ENCODE measurements around the gene USP25.

Gene USP25

GRCh38 chr21:15826908-15827601 lies 97.3 kb downstream of the USP25 start:
- no peaks in the 10 kb centered on the region for H3K4me1 ChIP-seq
- H3K27ac ChIP-seq, result peak overlapping the region in 1 of 2 donors; percentile 18
- H3K36me3 ChIP-seq, result peaks cover 5 to 21% (median 16%) of the 10 kb centered on the region in 3 donors
- no peaks in the 10 kb centered on the region for H3K9me3 ChIP-seq
- DNase-seq, result no peak
- intact Hi-C loops (cut with DNase I; ENCODE audit: low total_unique reads), result no loop called here
- TF ChIP-seq, protein P1, sequence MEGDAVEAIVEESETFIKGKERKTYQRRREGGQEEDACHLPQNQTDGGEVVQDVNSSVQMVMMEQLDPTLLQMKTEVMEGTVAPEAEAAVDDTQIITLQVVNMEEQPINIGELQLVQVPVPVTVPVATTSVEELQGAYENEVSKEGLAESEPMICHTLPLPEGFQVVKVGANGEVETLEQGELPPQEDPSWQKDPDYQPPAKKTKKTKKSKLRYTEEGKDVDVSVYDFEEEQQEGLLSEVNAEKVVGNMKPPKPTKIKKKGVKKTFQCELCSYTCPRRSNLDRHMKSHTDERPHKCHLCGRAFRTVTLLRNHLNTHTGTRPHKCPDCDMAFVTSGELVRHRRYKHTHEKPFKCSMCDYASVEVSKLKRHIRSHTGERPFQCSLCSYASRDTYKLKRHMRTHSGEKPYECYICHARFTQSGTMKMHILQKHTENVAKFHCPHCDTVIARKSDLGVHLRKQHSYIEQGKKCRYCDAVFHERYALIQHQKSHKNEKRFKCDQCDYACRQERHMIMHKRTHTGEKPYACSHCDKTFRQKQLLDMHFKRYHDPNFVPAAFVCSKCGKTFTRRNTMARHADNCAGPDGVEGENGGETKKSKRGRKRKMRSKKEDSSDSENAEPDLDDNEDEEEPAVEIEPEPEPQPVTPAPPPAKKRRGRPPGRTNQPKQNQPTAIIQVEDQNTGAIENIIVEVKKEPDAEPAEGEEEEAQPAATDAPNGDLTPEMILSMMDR (IDR thresholded peaks at IDR 0.05), result no peak
- no peaks in the 10 kb centered on the region for H3K27me3 ChIP-seq
- H3K4me3 ChIP-seq, result no peak overlapping the region

- TF ChIP-seq, protein P1 (IDR thresholded peaks at IDR 0.05), result no peak
- Histone ChIP-seq H3K9me3 (no peaks in the 10 kb centered on the region), H3K27me3 (no peaks in the 10 kb centered on the region), H3K36me3 (peaks cover 21 to 30% (median 28%) of the 10 kb centered on the region in 3 donors), H3K4me3 (no peak overlapping the region), H3K4me1 (no peaks in the 10 kb centered on the region), H3K27ac (no peak overlapping the region)
- DNase-seq, result no peak
- intact Hi-C loops (cut with DNase I; ENCODE audit: low total_unique reads), result no loop called here
Observed at GRCh38 chr21:15831497-15831896, 101.7 kb downstream of the USP25 start.

DNA sequence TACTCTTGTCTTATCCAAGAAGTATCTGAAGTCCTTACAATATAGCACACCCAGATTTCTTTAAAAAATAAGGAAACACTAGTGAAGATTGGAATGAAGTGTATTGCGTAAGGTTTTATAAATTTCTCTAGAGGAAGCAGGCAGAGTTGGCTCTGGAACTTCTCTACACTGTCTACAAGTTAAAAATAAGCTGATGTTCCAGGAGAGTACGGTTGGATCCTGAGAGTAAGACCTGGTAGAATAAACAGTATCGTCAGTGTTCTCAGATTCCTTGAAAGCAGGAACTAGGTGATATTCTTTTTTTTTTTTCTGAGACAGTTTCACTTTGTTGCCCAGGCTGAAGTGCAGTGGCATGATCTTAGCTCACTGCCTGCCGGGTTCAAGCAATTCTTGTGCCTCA lies 107.9 kb downstream of the USP25 start:
- Histone ChIP-seq H3K9me3 (no peaks in the 10 kb centered on the region), H3K27ac (peak overlapping the region in 1 of 2 donors; percentile 22), H3K4me3 (peak overlapping the region in 1 of 2 donors; percentile 11), H3K27me3 (no peaks in the 10 kb centered on the region), H3K4me1 (peaks cover 0 to 20% (median 6%) of the 10 kb centered on the region in 4 donors), H3K36me3 (peaks cover 6 to 17% (median 14%) of the 10 kb centered on the region in 3 donors)
- TF ChIP-seq, protein P1 (IDR thresholded peaks at IDR 0.05), result no peak
- intact Hi-C loops (cut with DNase I; ENCODE audit: low total_unique reads), result no loop called here
- no peak for DNase-seq

DNA sequence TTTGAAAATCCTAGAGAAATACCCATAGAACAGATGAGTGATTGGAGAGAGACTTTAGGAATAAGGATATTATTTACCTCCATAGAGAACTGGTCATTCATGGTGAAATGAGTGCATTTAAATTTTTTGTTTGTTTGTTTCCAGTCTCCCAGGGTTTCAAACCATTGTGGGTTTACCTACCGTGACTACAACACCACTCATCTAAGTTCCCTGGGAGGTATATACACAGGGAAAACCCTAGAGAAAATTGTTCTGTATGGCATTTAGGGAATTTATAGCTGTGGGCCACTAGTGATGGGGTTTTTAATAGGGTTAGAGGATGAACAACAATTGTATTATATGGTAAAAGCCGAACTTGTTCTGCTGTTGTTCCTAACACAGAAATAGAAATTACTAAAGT lies 109.2 kb downstream of the USP25 start:
- DNase-seq, result no peak
- intact Hi-C loops (cut with DNase I; ENCODE audit: low total_unique reads), result no loop called here
- Histone ChIP-seq H3K27ac (no peak overlapping the region), H3K4me3 (no peak overlapping the region), H3K27me3 (no peaks in the 10 kb centered on the region), H3K9me3 (no peaks in the 10 kb centered on the region), H3K4me1 (peaks cover 0 to 20% (median 6%) of the 10 kb centered on the region in 4 donors), H3K36me3 (peaks cover 5 to 10% (median 8%) of the 10 kb centered on the region in 3 donors)
- TF ChIP-seq, protein P1 (IDR thresholded peaks at IDR 0.05), result no peak

- H3K4me1 ChIP-seq, result peaks cover 0 to 20% (median 6%) of the 10 kb centered on the region in 4 donors
- intact Hi-C loops (cut with DNase I; ENCODE audit: low total_unique reads), result no loop called here
- H3K36me3 ChIP-seq, result peaks cover 3 to 10% (median 5%) of the 10 kb centered on the region in 3 donors
- DNase-seq, result no peak
- no peaks in the 10 kb centered on the region for H3K27me3 ChIP-seq
- no peak overlapping the region for H3K27ac ChIP-seq
- TF ChIP-seq, protein P1 (IDR thresholded peaks at IDR 0.05), result no peak
- no peaks in the 10 kb centered on the region for H3K9me3 ChIP-seq
- H3K4me3 ChIP-seq, result no peak overlapping the region
Observed at GRCh38 chr21:15839601-15840000, 109.8 kb downstream of the USP25 start.
